ENCODE data around the gene SCAF1.

SCAF1 gene

DNA sequence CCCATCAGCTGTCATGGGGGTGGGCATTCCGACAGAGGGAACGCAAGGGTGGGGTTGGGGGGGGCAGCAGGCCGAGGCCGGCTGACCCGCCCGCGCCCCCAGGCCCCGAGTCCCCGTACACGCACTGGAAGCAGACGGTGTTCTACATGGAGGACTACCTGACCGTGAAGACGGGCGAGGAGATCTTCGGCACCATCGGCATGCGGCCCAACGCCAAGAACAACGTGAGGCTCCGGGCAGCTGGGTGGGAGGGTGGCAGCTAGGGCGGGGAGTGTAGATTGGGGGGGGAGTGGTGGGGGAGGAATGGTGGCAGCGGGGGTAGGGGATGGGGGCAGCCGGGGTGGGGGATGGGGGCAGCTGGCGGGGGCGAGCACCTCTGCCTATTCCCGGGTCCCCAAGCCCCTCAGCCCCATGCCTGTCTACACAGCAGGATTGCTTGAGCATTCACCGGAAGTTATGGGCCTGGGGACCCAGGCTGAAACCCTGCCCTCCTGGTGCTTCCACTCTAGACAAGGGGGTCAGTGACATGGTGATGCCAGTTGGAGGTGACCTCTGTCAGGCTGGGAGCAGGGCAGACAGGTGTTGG is 44.6 kb downstream of the SCAF1 start:
- DNase-seq = no peak

DNA sequence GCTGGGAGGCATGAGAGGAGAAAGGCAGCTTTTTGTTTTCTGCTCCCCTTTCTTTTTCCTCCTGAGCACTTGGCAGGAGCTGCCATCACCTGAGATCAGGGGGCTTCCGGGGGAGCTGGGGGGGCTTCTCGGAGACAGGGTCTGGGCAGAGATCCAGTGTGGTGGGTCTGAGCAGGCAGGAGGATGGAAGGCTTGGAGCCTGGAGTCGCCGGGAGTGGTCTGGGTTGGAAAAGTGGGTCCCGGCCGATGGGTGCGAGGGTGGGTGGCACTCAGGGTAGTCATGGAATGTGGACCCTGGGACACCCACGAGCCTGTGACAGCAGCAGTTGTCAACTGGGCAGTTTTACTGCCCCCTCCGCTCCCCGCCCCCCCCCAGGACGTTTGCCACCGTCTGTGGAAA is 45.1 kb downstream of the SCAF1 start:
- DNase-seq = no peak

DNA sequence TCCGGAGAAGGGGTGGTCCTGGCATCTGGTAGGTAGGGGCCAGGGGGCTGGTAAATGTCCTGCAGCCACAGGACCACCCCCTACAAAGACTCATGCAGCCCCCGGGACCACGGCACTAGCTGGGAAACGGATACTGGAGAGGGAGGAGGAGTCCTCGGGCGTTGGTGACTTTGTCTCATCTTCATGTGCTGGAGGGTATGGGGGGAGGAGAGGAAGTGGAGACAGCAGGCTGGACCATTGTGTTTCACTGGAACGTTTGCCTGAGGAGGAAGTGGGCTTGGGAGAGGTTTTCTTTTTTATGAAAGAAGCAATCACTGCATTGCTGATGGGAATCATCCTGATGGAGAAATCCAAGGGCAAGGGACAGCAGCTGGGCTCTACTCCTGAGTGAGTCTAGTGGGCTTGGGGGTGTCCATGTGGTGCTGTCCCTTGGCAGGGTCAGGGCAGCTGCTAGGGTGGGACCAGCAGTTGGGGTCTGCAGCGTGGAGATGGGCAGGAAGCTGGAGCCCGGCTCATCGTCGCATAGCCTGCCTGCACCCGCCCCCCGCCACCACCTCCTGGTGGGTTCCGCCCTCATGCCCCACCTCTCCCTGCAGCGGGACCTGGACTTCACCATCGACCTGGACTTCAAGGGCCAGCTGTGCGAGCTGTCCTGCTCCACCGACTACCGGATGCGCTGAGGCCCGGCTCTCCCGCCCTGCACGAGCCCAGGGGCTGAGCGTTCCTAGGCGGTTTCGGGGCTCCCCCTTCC is 45.7 kb downstream of the SCAF1 start:
- no peak for DNase-seq

DNA sequence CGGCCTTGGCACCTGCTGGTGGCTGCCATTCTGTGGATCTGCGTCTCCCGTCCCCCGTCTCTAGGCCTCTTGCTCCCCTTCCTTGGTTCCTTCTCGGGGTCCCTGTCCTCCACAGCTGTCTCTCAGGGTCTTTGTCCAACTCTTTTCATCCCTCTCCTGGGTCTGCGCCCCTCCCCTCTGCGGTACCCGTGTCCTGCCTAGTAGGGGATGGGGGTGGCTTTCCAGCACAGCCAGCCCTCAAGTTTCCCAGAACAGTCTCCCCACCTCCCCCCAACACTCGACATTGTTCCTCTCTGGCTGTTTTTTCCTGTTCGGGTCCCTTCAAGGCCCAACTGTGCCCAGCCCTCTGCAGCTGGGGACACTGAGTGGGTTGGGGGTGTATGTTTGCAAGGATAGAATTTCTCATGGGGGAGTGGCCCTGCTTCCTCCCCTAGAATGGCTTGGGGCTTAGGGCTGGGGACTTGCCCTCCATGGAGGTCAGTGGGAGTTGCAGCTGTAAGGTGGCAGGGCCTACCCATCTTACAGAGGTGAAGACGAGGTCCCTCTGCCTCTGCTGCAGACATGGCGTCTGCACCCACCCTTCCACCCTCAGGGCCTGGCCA is 46.6 kb downstream of the SCAF1 start:
- no peak for DNase-seq

DNA sequence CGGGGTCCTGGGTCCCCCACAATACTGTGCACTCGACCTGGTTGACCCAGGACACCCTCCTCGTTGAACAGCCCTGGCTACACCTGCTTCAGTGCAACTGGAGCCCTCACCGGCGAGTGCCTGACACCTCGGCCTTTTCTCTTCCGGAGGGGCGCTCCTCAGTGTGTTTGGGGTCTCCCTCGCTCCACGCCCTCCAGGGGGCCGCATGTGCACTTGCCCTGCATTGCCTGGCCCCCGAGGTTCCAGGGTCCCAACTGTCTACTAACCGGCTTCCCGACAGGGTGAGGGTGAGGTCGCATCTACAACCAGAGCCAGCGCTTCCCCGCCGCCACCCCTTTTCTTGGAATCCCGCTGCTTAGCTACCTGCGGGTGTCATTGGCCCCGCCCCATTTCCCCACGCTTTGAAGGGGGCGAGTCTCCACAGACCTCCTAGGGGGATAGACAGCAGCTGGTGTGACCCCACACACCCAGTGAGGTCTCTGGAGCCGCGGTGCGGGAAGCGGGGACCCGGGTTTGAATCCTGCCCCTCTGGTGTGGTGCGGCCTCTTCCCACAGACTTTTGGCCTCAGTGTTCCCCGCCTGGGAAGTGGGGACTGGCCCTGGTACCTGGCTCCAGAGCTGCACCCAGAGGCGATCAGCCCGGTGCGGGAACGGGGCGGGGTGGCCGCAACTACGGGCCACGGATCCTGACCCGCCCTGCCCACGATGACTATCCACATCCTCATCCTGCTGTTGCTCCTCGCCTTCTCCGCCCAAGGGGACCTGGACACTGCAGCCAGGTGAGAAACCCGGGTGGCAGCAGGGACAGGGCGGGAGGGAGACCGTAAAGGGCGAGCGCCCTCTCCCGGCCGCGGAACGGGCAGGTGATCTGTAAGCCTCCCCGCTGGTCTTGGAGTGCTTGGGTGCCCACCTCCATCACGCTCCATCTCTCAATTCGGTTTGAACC is 47.4 kb downstream of the SCAF1 start, which contains the start of gene ADM5:
Gene ADM5, plus strand, starts transcription at position 462 of the 946 bp plus-strand sequence. Its CDS starts 244 bp downstream, at position 706.
- DNase-seq = no peak

DNA sequence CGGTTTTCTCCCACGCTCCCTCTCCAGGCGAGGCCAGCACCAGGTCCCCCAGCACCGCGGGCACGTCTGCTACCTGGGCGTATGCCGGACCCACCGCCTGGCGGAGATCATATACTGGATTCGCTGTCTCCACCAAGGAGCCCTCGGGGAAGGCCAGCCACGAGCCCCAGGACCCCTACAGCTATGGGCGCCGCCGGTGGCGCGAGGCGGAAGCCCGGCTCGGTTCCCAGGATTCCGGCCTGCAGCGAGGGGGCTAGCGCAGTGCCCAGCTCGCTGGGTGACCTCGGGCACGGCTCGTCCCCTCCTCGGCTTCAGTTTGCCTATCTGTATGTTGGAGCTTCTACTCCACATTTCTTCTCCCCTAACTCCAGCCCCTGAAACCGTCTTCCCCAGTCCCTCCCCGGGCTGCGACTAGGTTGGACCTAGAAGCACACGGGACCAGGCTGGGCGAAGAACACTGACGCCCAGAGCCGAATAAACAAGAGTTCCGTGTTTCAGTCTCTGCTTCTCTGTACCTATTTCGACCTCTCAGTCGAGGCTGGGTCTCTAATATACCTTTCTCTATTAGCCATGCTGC is 48.2 kb downstream of the SCAF1 start:
- no peak for DNase-seq

DNA sequence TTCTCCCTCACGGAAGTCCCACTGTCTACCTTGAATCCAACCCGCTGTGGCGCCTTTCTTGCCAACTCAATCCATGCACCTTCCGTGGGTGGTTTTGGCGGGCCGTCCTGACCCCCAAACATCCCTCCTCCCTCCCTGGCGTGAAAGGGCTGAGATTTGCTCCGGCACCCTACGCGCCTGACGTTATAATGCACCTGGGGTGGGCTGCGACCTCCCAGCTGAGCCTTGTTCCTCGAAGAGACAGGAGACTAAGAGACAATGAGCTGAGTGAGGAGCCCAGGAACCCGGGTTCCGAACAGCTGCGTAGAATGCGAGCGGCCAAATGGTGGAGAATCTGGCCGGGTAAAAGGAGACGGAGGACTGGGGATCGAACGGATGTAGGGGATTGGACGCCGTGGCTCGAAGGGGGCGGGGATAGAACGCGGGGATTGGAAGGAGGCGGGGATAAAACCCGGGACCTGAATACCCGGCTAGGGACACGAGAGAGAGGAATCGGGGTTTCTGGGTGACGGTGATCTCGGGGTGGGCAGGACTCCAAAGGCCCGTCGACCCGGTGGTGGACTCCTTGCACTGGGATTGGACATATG is 48.7 kb downstream of the SCAF1 start, which contains the start of gene CPT1C:
Gene CPT1C, plus strand, starts transcription at position 461 of the 587 bp plus-strand sequence. CDS start 1,137 bp downstream, outside the sequence.
- peak; percentile 83 for DNase-seq

DNA sequence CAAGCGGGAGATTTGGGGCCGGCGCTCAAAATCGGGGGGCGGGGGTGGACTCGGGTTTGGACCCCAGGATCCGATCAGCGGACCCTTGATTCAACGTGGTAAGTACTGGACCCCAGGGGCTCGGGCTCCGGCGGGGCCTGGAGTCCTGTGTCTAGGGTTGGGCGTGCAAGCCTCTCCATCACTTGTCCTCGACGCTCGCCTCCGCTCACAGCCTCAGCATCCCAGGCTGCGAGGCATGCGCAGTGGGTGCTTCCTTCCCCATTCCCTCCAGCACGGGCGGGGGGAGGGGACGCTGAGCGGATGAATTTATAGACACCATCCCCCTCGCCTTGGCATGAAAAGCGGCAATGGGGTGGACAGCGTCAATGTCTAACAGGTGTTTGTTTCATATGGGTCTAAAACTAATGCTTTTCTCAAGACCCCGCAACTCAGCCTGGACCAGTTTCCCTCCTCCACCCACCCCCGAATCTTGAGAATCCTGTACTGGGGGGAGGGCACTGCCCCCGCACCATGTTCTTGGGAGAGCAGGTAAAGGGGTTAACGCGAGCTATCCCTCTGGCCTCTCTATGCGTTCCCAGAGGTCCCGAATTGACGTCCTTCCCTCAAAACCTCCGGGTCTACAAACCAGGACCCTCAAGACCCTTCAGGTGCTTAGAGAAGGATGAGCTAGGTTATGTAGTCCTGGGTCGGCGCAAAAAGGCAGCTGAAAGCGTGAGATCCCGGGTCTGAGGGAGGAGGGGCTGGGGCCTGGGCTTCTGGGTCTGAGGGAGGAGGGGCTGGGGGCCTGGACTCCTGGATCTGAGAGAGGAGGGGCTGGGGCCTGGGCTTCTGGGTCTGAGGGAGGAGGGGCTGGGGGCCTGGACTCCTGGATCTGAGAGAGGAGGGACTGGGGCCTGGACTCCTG is 49.5 kb downstream of the SCAF1 start:
- peak; percentile 85 for DNase-seq

DNA sequence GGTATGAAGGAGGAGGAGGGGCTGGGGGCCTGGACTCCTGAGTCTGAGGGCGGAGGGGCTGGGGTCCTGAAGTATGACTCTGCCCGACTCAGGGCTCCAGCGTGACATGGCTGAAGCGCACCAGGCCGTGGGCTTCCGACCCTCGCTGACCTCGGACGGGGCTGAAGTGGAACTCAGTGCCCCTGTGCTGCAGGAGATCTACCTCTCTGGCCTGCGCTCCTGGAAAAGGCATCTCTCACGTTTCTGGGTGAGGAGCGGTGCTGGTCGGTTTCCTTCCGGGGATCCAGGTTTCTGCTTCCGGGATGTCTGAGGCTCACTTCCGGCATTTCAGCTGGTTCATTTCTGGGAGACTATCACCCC is 50.1 kb downstream of the SCAF1 start:
- DNase-seq = no peak

DNA sequence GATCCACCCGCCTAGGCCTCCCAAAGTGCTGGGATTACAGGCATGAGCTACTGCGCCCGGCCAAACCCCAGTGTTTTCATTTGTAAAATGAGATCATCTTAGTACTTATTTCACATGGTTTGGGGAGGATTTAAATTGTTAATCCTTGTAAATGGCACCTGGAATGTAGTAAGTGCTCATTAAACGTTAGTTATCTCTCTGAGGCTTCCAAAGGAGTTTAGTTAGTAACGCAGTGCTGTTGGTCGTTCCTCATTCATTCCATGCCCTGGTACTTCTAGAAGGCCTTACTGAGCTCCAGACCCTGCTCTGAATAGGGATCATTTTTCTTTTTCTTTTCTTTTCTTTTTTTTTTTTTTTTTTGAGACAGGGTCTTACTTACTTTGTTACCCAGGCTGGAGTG is 54.1 kb downstream of the SCAF1 start:
- DNase-seq = no peak

DNA sequence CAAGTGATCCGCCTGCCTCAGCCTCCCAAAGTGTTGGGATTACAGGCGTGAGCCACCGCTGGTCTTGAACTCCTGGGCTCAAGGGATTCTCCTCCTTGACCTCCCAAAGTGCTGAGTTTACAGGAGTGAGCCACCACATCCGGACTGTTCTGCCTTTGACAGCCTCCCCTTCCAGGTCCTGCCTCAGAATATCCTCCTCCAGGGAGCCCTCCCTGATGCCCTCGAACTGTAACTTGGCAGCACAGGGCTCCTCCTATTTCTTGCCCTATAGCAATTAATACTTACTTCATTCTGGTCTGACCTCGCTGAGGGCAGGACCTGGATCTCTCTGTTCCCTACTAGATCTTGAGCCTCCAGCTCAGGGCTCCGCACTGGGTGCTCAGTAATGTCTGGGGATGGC is 54.9 kb downstream of the SCAF1 start:
- no peak for DNase-seq

DNA sequence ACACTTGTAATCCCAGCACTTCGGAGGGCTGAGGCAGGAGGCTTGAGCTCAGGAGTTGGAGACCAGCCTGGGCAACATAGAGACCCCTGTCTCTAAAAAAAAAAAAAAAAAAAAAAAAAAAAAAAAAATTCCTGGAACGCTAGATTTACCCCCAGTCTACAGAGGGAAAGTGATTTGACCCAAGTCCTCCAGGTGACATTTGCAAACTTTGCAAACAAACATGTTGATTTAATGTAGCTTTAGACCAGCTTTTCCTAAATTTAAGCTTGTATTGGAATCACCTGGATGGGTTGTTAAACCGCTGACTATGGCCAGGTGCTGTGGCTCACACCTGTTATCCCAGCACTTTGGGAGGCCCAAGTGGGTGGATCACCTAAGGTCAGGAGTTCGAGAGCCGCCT is 57.4 kb downstream of the SCAF1 start:
- no peak for DNase-seq

DNA sequence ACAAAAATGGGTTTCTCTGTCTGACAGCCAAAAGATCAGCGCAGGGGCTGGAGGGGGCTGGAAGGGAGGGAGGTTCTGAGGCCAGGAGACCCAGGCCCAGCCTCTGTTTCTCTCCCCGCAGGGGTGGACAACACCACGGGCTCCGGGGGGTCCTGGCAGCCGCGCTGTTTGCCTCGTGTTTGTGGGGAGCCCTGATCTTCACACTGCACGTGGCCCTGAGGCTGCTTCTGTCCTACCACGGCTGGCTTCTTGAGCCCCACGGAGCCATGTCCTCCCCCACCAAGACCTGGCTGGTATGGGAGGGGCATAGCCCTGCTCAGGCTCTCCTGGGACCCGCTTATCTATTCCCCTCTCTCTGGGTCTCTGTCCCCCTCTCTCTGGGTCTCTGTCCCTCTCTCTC is 58.6 kb downstream of the SCAF1 start:
- no peak for DNase-seq

DNA sequence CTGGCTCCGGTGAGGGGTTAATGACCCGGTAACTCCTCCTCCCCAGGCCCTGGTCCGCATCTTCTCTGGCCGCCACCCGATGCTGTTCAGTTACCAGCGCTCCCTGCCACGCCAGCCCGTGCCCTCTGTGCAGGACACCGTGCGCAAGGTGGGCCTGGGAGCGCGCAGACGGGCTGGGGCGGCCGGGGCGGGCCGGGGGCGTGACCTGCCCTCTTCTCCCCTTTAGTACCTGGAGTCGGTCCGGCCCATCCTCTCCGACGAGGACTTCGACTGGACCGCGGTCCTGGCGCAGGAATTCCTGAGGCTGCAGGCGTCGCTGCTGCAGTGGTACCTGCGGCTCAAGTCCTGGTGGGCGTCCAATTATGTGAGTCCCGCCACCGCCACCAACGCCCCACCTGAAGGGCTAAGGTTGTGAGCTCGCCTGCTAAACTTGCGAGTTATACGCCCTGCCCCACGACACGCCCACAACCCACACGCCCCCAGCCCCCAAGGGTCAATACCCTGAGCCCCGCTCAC is 59.3 kb downstream of the SCAF1 start:
- no peak for DNase-seq

DNA sequence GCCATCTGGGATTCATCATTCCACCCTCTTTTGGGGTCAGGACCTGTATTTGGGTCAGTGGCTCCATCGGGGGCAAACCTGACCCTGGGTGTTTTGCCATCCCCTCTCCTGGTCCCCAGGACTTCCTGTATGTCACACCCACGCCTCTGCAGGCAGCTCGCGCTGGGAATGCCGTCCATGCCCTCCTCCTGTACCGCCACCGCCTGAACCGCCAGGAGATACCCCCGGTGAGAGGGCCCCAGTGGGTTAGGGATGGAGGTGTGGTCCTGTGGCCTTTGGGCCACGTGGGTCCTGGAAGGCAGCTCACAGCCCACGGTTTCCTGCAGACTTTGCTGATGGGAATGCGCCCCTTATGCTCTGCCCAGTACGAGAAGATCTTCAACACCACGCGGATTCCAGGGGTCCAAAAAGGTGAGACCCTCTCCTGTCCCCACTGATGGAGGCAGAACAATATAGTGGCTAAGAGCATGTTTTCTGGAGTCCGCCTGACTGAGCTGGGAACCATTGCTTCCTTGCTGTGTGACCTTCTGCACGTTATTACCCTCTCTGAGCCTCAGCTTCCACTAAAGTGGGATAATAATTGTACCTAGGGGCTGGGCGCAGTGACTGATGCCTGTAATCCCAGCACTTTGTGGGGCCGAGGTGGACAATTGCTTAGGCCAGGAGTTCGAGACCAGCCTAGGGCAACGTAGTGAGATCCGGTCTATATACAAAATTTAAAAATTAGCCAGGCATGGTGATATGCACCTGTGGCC is 63.1 kb downstream of the SCAF1 start:
- no peak for DNase-seq

DNA sequence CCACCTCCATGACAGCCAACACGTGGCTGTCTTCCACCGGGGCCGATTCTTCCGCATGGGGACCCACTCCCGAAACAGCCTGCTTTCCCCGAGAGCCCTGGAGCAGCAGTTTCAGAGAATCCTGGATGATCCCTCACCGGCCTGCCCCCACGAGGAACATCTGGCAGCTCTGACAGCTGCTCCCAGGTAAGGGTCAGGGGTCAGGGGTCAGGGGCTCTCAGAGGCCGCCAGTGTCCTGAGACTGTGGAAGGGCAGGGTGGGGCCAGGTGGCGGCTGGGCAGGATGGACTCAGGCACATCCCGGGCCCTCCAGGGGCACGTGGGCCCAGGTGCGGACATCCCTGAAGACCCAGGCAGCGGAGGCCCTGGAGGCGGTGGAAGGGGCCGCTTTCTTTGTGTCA is 63.9 kb downstream of the SCAF1 start:
- no peak for DNase-seq
